K562 (cell line): ENCODE measurements around the gene C1QL2. TPM values are rescaled to one million over a fixed set of nuclear protein-coding genes. Genes with fewer than 3 reads are reported as not detected.

Experiments
- ATAC-seq: fragments of 200-7000 bp; cut with Tn5 transposase; 3 replicates; pipeline ENCODE4 v1.9.1; 2020; ENCODE audit warnings: moderate library complexity
- BruUV-seq: library from RNA; stranded (reverse); fragments of 400-500 nt; replicated peaks from 2 replicates; lab custom pipeline; 2021; lab: Mats Ljungman, UMichigan
- CTCF ChIA-PET: fragments of 300-600 bp; formaldehyde crosslinking; extraction: SDS; loops from one replicate; lab custom pipeline; 2021; ENCODE audit warnings: low intra/inter-chr PET ratio; lab: Yijun Ruan, JAX
- POLR2A ChIA-PET: fragments of 300-600, 350-650 bp; sonication (Branson Sonifier 250); formaldehyde crosslinking; extraction: SDS; loops from one replicate; lab custom pipeline; 2021; ENCODE audit warnings: antibody characterized with exemption, inconsistent platforms; lab: Yijun Ruan, JAX
- DNase-seq, 4 experiments: peaks; one replicate each; pipeline versions ENCODE4 v3.0.0 to v3.0.0-alpha.2; 2011 to 2018; ENCODE audit warnings: low spot score in 3 of 4, mixed read lengths in 3 of 4; ENCODE audit errors: extremely low read depth in 1 of 4
- FAIRE-seq: peaks from 2 replicates; lab custom pipeline; 2011; peaks lifted over from hg19 to GRCh38; lab: Jason Lieb, UNC
- H2AFZ ChIP-seq: 2 replicates; pipeline ENCODE4 v1.6.0; 2011; ENCODE audit warnings: low read depth, low read length, control low read depth, inconsistent platforms
- H3K27ac ChIP-seq: fragments of 200-600 bp; 3 replicates; pipeline ENCODE4 v1.8.0; 2011; ENCODE audit warnings: low read depth, mild to moderate bottlenecking, control low read depth, inconsistent platforms, low read length, moderate library complexity, mixed read lengths; ENCODE audit errors: extremely low read depth
- H3K27me3 ChIP-seq, 2 experiments: fragments of 300-600 bp in 1 of 2; 2 replicates in 1 of 2; 3 replicates in 1 of 2; pipeline versions ENCODE4 v1.6.0 to v1.8.0; 2011; ENCODE audit warnings: inconsistent platforms in 2 of 2, low read length in 2 of 2, mild to moderate bottlenecking in 1 of 2, mixed read lengths in 1 of 2, moderate library complexity in 1 of 2; ENCODE audit not compliant: control insufficient read depth in 2 of 2, insufficient read depth in 2 of 2
- H3K36me3 ChIP-seq: fragments of 300-600 bp; 3 replicates; pipeline ENCODE4 v1.8.0; 2011; ENCODE audit warnings: mild to moderate bottlenecking, low read length, inconsistent platforms; ENCODE audit not compliant: control insufficient read depth, insufficient read depth
- H3K4me1 ChIP-seq, 2 experiments: fragments of 200-600 bp in 1 of 2; replicated peaks in 1 of 2; 2 replicates in 1 of 2; 3 replicates in 1 of 2; pipeline versions ENCODE4 v1.5.1 to v1.8.0; 2011; ENCODE audit warnings: inconsistent platforms in 2 of 2, low read length in 2 of 2, mild to moderate bottlenecking in 1 of 2, mixed read lengths in 1 of 2, moderate library complexity in 1 of 2; ENCODE audit not compliant: control insufficient read depth in 2 of 2, insufficient read depth in 2 of 2
- H3K4me2 ChIP-seq: 2 replicates; pipeline ENCODE4 v1.6.1; 2011; ENCODE audit warnings: low read length, control low read depth, inconsistent platforms, mixed read lengths; ENCODE audit not compliant: insufficient read depth
- H3K4me3 ChIP-seq: fragments of 200-600 bp; sonication (generic), shearing (Covaris generic); 2 replicates; pipeline ENCODE4 v1.5.1; 2016; ENCODE audit warnings: control low read depth, inconsistent platforms
- H3K79me2 ChIP-seq: fragments of 200-600 bp; 3 replicates; pipeline ENCODE4 v1.8.0; 2011; ENCODE audit warnings: low read length, inconsistent platforms; ENCODE audit not compliant: control insufficient read depth, insufficient read depth
- H3K9ac ChIP-seq, 2 experiments: 2 replicates each; pipeline versions ENCODE4 v1.6.0 to v1.6.1; 2011; ENCODE audit warnings: low read depth in 2 of 2, low read length in 2 of 2, control low read depth in 1 of 2, inconsistent platforms in 1 of 2, mild to moderate bottlenecking in 1 of 2, mixed read lengths in 1 of 2; ENCODE audit not compliant: insufficient read depth in 1 of 2
- H3K9me1 ChIP-seq: one replicate; pipeline ENCODE4 v1.6.0; 2011; ENCODE audit warnings: inconsistent platforms, mild to moderate bottlenecking, low read length, moderate library complexity; ENCODE audit not compliant: control insufficient read depth, insufficient read depth
- H3K9me3 ChIP-seq: replicated peaks from 2 replicates; pipeline ENCODE4 v1.5.1; 2011; ENCODE audit warnings: low read depth, low read length, inconsistent platforms; ENCODE audit not compliant: control insufficient read depth, insufficient read depth
- H4K20me1 ChIP-seq: replicated peaks from 2 replicates; pipeline ENCODE4 v1.6.1; 2011; ENCODE audit warnings: low read length, inconsistent platforms, mixed read lengths; ENCODE audit not compliant: control insufficient read depth, insufficient read depth
- CAMTA2 ChIP-seq: fragments of 250-450 bp; sonication (Bioruptor Pico); conservative IDR thresholded peaks from 2 replicates; pipeline ENCODE4 v1.5.1; 2022
- CTBP1 ChIP-seq: fragments of 450-650 bp; IDR thresholded peaks from 2 replicates; pipeline ENCODE4 v1.6.1; 2016; ENCODE audit warnings: borderline replicate concordance
- EHMT2 ChIP-seq: fragments of 450-650 bp; IDR thresholded peaks from 2 replicates; pipeline ENCODE4 v1.6.1; 2018; ENCODE audit warnings: antibody characterized with exemption
- MIER1 ChIP-seq: fragments of 450-650 bp; IDR thresholded peaks from 2 replicates; pipeline ENCODE4 v1.6.1; 2016; ENCODE audit warnings: antibody characterized with exemption, mild to moderate bottlenecking, low read depth
- MTF1 ChIP-seq: fragments of 250-450 bp; sonication (Bioruptor Pico); IDR thresholded peaks from 2 replicates; pipeline ENCODE4 v1.9.0; 2021; ENCODE audit warnings: moderate library complexity, mild to moderate bottlenecking, inconsistent platforms, borderline replicate concordance
- SIX5 ChIP-seq, 2 experiments: IDR thresholded peaks; 2 replicates each; pipeline ENCODE4 v1.6.1; 2011; ENCODE audit warnings: low read length in 2 of 2, borderline replicate concordance in 1 of 2, low read depth in 1 of 2, mild to moderate bottlenecking in 1 of 2, moderate library complexity in 1 of 2; ENCODE audit not compliant: insufficient read depth in 1 of 2
- STAT5A ChIP-seq: IDR thresholded peaks from 2 replicates; pipeline ENCODE4 v1.6.1; 2012; ENCODE audit warnings: low read length, inconsistent platforms, borderline replicate concordance
- TGIF2 ChIP-seq: sonication (generic); formaldehyde crosslinking; IDR thresholded peaks from 2 replicates; pipeline ENCODE4 v1.8.1; 2022; ENCODE audit warnings: mild to moderate bottlenecking, missing genetic modification reagents, moderate library complexity
- ZNF511 ChIP-seq: sonication (generic); formaldehyde crosslinking; IDR thresholded peaks from 2 replicates; pipeline ENCODE4 v1.8.0; 2022; ENCODE audit warnings: mild to moderate bottlenecking, missing genetic modification reagents
- ZNF644 ChIP-seq: fragments of 200-800 bp; sonication (Bioruptor generic); IDR thresholded peaks from 2 replicates; pipeline ENCODE4 v1.6.1; 2016; ENCODE audit warnings: low read depth, missing genetic modification characterization, missing compliant biosample characterization
- ZNF75A ChIP-seq: fragments of 450-650 bp; formaldehyde crosslinking; IDR thresholded peaks from 2 replicates; pipeline ENCODE4 v1.4.0; 2020; ENCODE audit warnings: mild to moderate bottlenecking
- WGBS: fragments of 100-300 bp; shearing (Covaris generic); methylation state at CpG from one replicate; pipeline ENCODE4 v1.1.6; 2016; ENCODE audit warnings: low coverage, mixed read lengths; ENCODE audit not compliant: insufficient coverage; ENCODE audit errors: missing lambda C conversion rate; 5-methylcytosine and 5-hydroxymethylcytosine counted together
- in situ Hi-C: fragments of 300-500 bp; cut with MboI; formaldehyde crosslinking; loops from 4 replicates; pipeline ENCODE4 v1.15.0; 2018; ENCODE audit warnings: inconsistent platforms, mixed read lengths
- intact Hi-C: fragments of 100-400 bp; cut with micrococcal nuclease; formaldehyde crosslinking; loops from 2 replicates; pipeline ENCODE4 v1.14.2; 2022
- polyA plus RNA-seq, 8 experiments: library from polyadenylated mRNA; depleted of rRNA in 4 of 8; stranded (reverse) in 5 of 8; unstranded in 3 of 8; fragments of >200 nt; fragmentation: Nextera tagmentation in 2 of 8; fragmentation: Illumina TruSeq in 1 of 8; extraction: Ambion mirVana in 2 of 8; extraction: Trizol in 1 of 8; gene quantifications; 2 replicates each; pipeline versions ENCODE4 v1.2.1 to v1.2.3, GENCODE V29; 2011 to 2014; ENCODE audit warnings: inconsistent platforms in 1 of 8, missing spikeins in 1 of 8
- total RNA-seq, 7 experiments: library from RNA; depleted of rRNA in 6 of 7; stranded (reverse); fragments of >200 nt in 6 of 7; fragmentation: Illumina TruSeq in 2 of 7; extraction: Trizol in 2 of 7; gene quantifications; 2 replicates each; pipeline versions ENCODE4 v1.2.1 to v1.2.3, GENCODE V29; 2011 to 2021; ENCODE audit warnings: low replicate concordance in 1 of 7
- TF ChIP-seq, protein P1 (sequence below), 3 experiments: fragments of 200-800 bp in 1 of 3; fragments of 250-450 bp in 1 of 3; fragments of 450-650 bp in 1 of 3; sonication (Bioruptor Pico) in 1 of 3; sonication (Bioruptor generic) in 1 of 3; formaldehyde crosslinking in 1 of 3; IDR thresholded peaks; 2 replicates each; pipeline versions ENCODE4 v1.6.1 to v1.8.0; 2016 to 2022; ENCODE audit warnings: mild to moderate bottlenecking in 2 of 3, missing genetic modification characterization in 2 of 3, missing compliant biosample characterization in 1 of 3, moderate library complexity in 1 of 3
- TF ChIP-seq, protein P2 (sequence below), 2 experiments: fragments of 450-650 bp in 1 of 2; sonication (generic) in 1 of 2; formaldehyde crosslinking in 1 of 2; IDR thresholded peaks in 1 of 2; conservative IDR thresholded peaks in 1 of 2; 2 replicates each; pipeline versions ENCODE4 v1.6.1 to v1.8.1; 2016 to 2023; ENCODE audit warnings: mild to moderate bottlenecking in 2 of 2, moderate library complexity in 2 of 2, inconsistent platforms in 1 of 2, missing genetic modification reagents in 1 of 2
- TF ChIP-seq, protein P3 (sequence below): fragments of 450-650 bp; IDR thresholded peaks from 2 replicates; pipeline ENCODE4 v1.6.1; 2016; ENCODE audit warnings: mild to moderate bottlenecking

The C1QL2 gene
- total and polyA plus RNA-seq, 9 of the 15 experiments (the other 6 are each of a cell fraction or from before 2014, with no cell fraction given): not detected

- FAIRE-seq (peak; percentile 55), DNase-seq (peak; percentile 27 to 64 (median 40)), ATAC-seq (no peak)
- no peaks in the 10 kb centered on the region for H3K79me2 ChIP-seq
- no peak overlapping the region for H2AFZ ChIP-seq
- intact Hi-C loops: no loop called here
- H3K4me1 ChIP-seq: no peaks in the 10 kb centered on the region
- H3K4me2 ChIP-seq: no peak overlapping the region
- H3K9me1 ChIP-seq: no peaks in the 10 kb centered on the region
- 0 out of 5 replicates have a peak, but pooled peaks cover 0 to 4% of the 10 kb centered on the region in 2 experiments for H3K27me3 ChIP-seq
- POLR2A ChIA-PET: no interaction called here
- CTCF ChIA-PET: no interaction called here
- no peaks in the 10 kb centered on the region for H3K9me3 ChIP-seq
- H3K36me3 ChIP-seq: no peaks in the 10 kb centered on the region
- H3K9ac ChIP-seq: no peak overlapping the region
- WGBS: 3% methylated on average over 5 of the region's 5 CpGs
- no TSS peak for BruUV-seq
- no peak overlapping the region for H3K4me3 ChIP-seq
- H3K27ac ChIP-seq: no peak overlapping the region
- in situ Hi-C loops: no loop called here
- no peaks in the 10 kb centered on the region for H4K20me1 ChIP-seq
- TF ChIP-seq, protein P1, sequence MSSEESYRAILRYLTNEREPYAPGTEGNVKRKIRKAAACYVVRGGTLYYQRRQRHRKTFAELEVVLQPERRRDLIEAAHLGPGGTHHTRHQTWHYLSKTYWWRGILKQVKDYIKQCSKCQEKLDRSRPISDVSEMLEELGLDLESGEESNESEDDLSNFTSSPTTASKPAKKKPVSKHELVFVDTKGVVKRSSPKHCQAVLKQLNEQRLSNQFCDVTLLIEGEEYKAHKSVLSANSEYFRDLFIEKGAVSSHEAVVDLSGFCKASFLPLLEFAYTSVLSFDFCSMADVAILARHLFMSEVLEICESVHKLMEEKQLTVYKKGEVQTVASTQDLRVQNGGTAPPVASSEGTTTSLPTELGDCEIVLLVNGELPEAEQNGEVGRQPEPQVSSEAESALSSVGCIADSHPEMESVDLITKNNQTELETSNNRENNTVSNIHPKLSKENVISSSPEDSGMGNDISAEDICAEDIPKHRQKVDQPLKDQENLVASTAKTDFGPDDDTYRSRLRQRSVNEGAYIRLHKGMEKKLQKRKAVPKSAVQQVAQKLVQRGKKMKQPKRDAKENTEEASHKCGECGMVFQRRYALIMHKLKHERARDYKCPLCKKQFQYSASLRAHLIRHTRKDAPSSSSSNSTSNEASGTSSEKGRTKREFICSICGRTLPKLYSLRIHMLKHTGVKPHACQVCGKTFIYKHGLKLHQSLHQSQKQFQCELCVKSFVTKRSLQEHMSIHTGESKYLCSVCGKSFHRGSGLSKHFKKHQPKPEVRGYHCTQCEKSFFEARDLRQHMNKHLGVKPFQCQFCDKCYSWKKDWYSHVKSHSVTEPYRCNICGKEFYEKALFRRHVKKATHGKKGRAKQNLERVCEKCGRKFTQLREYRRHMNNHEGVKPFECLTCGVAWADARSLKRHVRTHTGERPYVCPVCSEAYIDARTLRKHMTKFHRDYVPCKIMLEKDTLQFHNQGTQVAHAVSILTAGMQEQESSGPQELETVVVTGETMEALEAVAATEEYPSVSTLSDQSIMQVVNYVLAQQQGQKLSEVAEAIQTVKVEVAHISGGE (CRISPR knock-in tag; IDR thresholded peaks at IDR 0.05): no peak
- TF ChIP-seq CTBP1 (no peak), EHMT2 (peak; percentile 97), ZNF644 (tag) (peak; percentile 66; the same call in 1 of the 2 replicates), SIX5 (IDR thresholded peaks at IDR 0.05; ENCODE audit: borderline replicate concordance in 1 of 2, insufficient read depth in 1 of 2, low read depth in 1 of 2, low read length in 2 of 2) (no peak), CAMTA2 (CRISPR knock-in tag) (no peak), MTF1 (CRISPR knock-in tag) (no peak), MIER1 (peak; percentile 95), STAT5A (no peak), TGIF2 (CRISPR knock-in tag) (no peak), ZNF75A (CRISPR knock-in tag) (no peak), ZNF511 (CRISPR knock-in tag) (peak; percentile 65; the same call in 1 of the 2 replicates)
- TF ChIP-seq, protein P2, sequence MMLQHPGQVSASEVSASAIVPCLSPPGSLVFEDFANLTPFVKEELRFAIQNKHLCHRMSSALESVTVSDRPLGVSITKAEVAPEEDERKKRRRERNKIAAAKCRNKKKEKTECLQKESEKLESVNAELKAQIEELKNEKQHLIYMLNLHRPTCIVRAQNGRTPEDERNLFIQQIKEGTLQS (IDR thresholded peaks at IDR 0.05): no peak
- TF ChIP-seq, protein P2 (CRISPR knock-in tag; conservative IDR thresholded peaks at IDR 0.05): no peak
- TF ChIP-seq, protein P3, sequence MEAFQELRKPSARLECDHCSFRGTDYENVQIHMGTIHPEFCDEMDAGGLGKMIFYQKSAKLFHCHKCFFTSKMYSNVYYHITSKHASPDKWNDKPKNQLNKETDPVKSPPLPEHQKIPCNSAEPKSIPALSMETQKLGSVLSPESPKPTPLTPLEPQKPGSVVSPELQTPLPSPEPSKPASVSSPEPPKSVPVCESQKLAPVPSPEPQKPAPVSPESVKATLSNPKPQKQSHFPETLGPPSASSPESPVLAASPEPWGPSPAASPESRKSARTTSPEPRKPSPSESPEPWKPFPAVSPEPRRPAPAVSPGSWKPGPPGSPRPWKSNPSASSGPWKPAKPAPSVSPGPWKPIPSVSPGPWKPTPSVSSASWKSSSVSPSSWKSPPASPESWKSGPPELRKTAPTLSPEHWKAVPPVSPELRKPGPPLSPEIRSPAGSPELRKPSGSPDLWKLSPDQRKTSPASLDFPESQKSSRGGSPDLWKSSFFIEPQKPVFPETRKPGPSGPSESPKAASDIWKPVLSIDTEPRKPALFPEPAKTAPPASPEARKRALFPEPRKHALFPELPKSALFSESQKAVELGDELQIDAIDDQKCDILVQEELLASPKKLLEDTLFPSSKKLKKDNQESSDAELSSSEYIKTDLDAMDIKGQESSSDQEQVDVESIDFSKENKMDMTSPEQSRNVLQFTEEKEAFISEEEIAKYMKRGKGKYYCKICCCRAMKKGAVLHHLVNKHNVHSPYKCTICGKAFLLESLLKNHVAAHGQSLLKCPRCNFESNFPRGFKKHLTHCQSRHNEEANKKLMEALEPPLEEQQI: 0 out of 2 replicates have a peak, but pooled peaks have one; percentile 18
Observed at GRCh38 chr2:119106301-119106897, 52.2 kb downstream of the C1QL2 start.
